ENCODE measurements around the gene SF3B1. TPM values are rescaled to one million over a fixed set of nuclear protein-coding genes. Genes with fewer than 3 reads are reported as not detected.

The SF3B1 gene
- total and polyA plus RNA-seq, 2 of the 13 experiments (the other 11 are each of a cell fraction or from before 2014, with no cell fraction given), result 387 to 750 TPM

- POLR2A ChIA-PET, result interaction anchor here (1.6 to 1.9 kb wide), 3 partner anchors 21 to 86 kb away, joined by 4 to 7 read pairs (median 6); partner anchors contain the start of genes HSPD1, HSPE1 and SF3B1
- Histone ChIP-seq H4K20me1 (ENCODE audit: insufficient read depth, low read length) (0 out of 2 replicates have a peak, but pooled peaks cover 13% of the 10 kb centered on the region), H3K27ac (ENCODE audit: extremely low read length, insufficient read depth, low read length) (no peak overlapping the region), H3K4me2 (ENCODE audit: low read depth, low read length) (no peak overlapping the region), H3K9ac (ENCODE audit: insufficient read depth, low read depth, low read length) (no peak overlapping the region), H3K4me3 (replicated peaks in 1 of 3; ENCODE audit: insufficient read depth in 1 of 3, low read depth in 2 of 3, low read length in 3 of 3) (no peak overlapping the region), H3K36me3 (replicated peaks in 1 of 2; ENCODE audit: control insufficient read depth in 1 of 2, insufficient read depth in 2 of 2, low read length in 2 of 2) (peaks cover 36 to 81% of the 10 kb centered on the region in 2 experiments), H3K27me3 (ENCODE audit: control insufficient read depth in 1 of 2, insufficient read depth in 2 of 2, low read length in 2 of 2) (no peaks in the 10 kb centered on the region), H3K79me2 (ENCODE audit: insufficient read depth, low read length) (peaks cover 34% of the 10 kb centered on the region), H3K4me1 (ENCODE audit: insufficient read depth, low read length) (no peaks in the 10 kb centered on the region), H2AFZ (ENCODE audit: low read length) (no peak overlapping the region), H3K9me3 (ENCODE audit: low read length) (no peaks in the 10 kb centered on the region)
- intact Hi-C loops (cut with micrococcal nuclease; ENCODE audit: unreplicated experiment) (no loop called here), in situ Hi-C loops (cut with HindIII; ENCODE audit: extremely low pct_ligation_motif_present, low pct_unique_long_range_greater_than_20kb) (no loop called here)
- CTCF ChIA-PET (ENCODE audit: low intra/inter-chr PET ratio, low total read pairs), result no interaction called here
- TF ChIP-seq RBM39 (IDR thresholded peaks at IDR 0.05; ENCODE audit: low read depth, low read length, poor library complexity, severe bottlenecking) (no peak), THYN1 (CRISPR knock-in tag; IDR thresholded peaks at IDR 0.05; ENCODE audit: borderline replicate concordance, low read depth) (no peak), GLI4 (CRISPR knock-in tag; IDR thresholded peaks at IDR 0.05; ENCODE audit: borderline replicate concordance) (no peak), ZUFSP (CRISPR knock-in tag; IDR thresholded peaks at IDR 0.05; ENCODE audit: borderline replicate concordance) (no peak), GZF1 (CRISPR knock-in tag; IDR thresholded peaks at IDR 0.05) (no peak)
- ATAC-seq (peak; percentile 47), DNase-seq (ENCODE audit: low spot score) (no peak), FAIRE-seq (no peak)
- no TSS peak for BruUV-seq (replicated peaks)
- WGBS (ENCODE audit: low lambda C conversion rate), result 83% methylated on average over 5 of the region's 5 CpGs
These were observed 20.8 kb downstream of the SF3B1 start for GRCh38 chr2:197414039-197414438.

- Histone ChIP-seq H3K27ac (ENCODE audit: extremely low read length, insufficient read depth, low read length) (no peak overlapping the region), H3K36me3 (replicated peaks in 1 of 2; ENCODE audit: control insufficient read depth in 1 of 2, insufficient read depth in 2 of 2, low read length in 2 of 2) (peaks cover 39 to 96% of the 10 kb centered on the region in 2 experiments), H3K79me2 (ENCODE audit: insufficient read depth, low read length) (no peaks in the 10 kb centered on the region), H3K4me1 (ENCODE audit: insufficient read depth, low read length) (no peaks in the 10 kb centered on the region), H3K9ac (ENCODE audit: insufficient read depth, low read depth, low read length) (no peak overlapping the region), H3K4me2 (ENCODE audit: low read depth, low read length) (no peak overlapping the region), H3K9me3 (ENCODE audit: low read length) (no peaks in the 10 kb centered on the region), H4K20me1 (ENCODE audit: insufficient read depth, low read length) (no peaks in the 10 kb centered on the region; the same call in none of the 2 replicates), H3K27me3 (ENCODE audit: control insufficient read depth in 1 of 2, insufficient read depth in 2 of 2, low read length in 2 of 2) (no peaks in the 10 kb centered on the region), H3K4me3 (replicated peaks in 1 of 3; ENCODE audit: insufficient read depth in 1 of 3, low read depth in 2 of 3, low read length in 3 of 3) (no peak overlapping the region), H2AFZ (ENCODE audit: low read length) (no peak overlapping the region)
- no peak for ATAC-seq
- DNase-seq (ENCODE audit: low spot score), result no peak
- no peak for FAIRE-seq
- intact Hi-C loops (cut with micrococcal nuclease; ENCODE audit: unreplicated experiment) (no loop called here), in situ Hi-C loops (cut with HindIII; ENCODE audit: extremely low pct_ligation_motif_present, low pct_unique_long_range_greater_than_20kb) (no loop called here)
- WGBS (ENCODE audit: low lambda C conversion rate), result 97% methylated on average over 2 of the region's 2 CpGs
- CTCF ChIA-PET (ENCODE audit: low intra/inter-chr PET ratio, low total read pairs), result no interaction called here
- no TSS peak for BruUV-seq (replicated peaks)
- POLR2A ChIA-PET, result no interaction called here
- TF ChIP-seq GATAD2A (CRISPR knock-in tag; IDR thresholded peaks at IDR 0.05), result no peak
- TF ChIP-seq MEF2D (CRISPR knock-in tag; IDR thresholded peaks at IDR 0.05), result no peak
- TF ChIP-seq TFDP1 (CRISPR knock-in tag; IDR thresholded peaks at IDR 0.05; ENCODE audit: borderline replicate concordance), result no peak
- TF ChIP-seq NRL (CRISPR knock-in tag; IDR thresholded peaks at IDR 0.05; ENCODE audit: borderline replicate concordance), result no peak
- TF ChIP-seq MAFF (IDR thresholded peaks at IDR 0.05; ENCODE audit: low read depth, low read length), result peak; percentile 94
- TF ChIP-seq MNT (IDR thresholded peaks at IDR 0.05), result no peak
- TF ChIP-seq NR2C2 (CRISPR knock-in tag; IDR thresholded peaks at IDR 0.05; ENCODE audit: borderline replicate concordance), result no peak
- peak; percentile 89 to 98 for TF ChIP-seq MAFK (conservative IDR thresholded peaks at IDR 0.05 in 1 of 2, IDR thresholded peaks at IDR 0.05 in 1 of 2; ENCODE audit: low read length in 2 of 2)
- no peak for TF ChIP-seq HOXA5 (CRISPR knock-in tag; IDR thresholded peaks at IDR 0.05)
These were observed 29.2 kb downstream of the SF3B1 start for GRCh38 chr2:197405582-197405981.
